ENCODE data around the gene ANGPTL8.

- TF ChIP-seq POLR2A (IDR thresholded peaks at IDR 0.05) (no peak), CTCF (IDR thresholded peaks at IDR 0.05) (peak in 2 of 3 donors; percentile 21 to 39)
Measured at GRCh38 chr19:11288349-11288748, 48.9 kb downstream of the ANGPTL8 start.
